SK-N-SH treated with all-trans-retinoic acid at 6 μM for 48 hours (cell line): Measurements from ENCODE around the gene SLC6A4.

ENCODE experiments used
- ATAC-seq: fragments of 200-7000 bp; cut with Tn5 transposase; 3 replicates; pipeline ENCODE4 v1.9.1; 2020; ENCODE audit warnings: mild to moderate bottlenecking, moderate library complexity
- CSDC2 ChIP-seq: fragments of 250-450 bp; sonication (Bioruptor Pico); IDR thresholded peaks from 2 replicates; pipeline ENCODE4 v1.5.0; 2020; ENCODE audit warnings: mild to moderate bottlenecking, moderate library complexity
- ESRRG ChIP-seq: fragments of 250-450 bp; sonication (Bioruptor Pico); IDR thresholded peaks from 2 replicates; pipeline ENCODE4 v1.6.1; 2021; ENCODE audit warnings: mild to moderate bottlenecking
- GLIS3 ChIP-seq: fragments of 250-450 bp; sonication (Bioruptor Pico); IDR thresholded peaks from 2 replicates; pipeline ENCODE4 v1.5.0; 2020; ENCODE audit warnings: mild to moderate bottlenecking, moderate library complexity
- ISL1 ChIP-seq: fragments of 250-450 bp; sonication (Bioruptor Pico); IDR thresholded peaks from 2 replicates; pipeline ENCODE4 v2.1.2; 2022; ENCODE audit warnings: mild to moderate bottlenecking, moderate library complexity
- OSR1 ChIP-seq: fragments of 250-450 bp; sonication (Bioruptor Pico); IDR thresholded peaks from 2 replicates; pipeline ENCODE4 v1.8.0; 2022; ENCODE audit warnings: moderate library complexity, mild to moderate bottlenecking, inconsistent platforms
- PPARA ChIP-seq: fragments of 250-450 bp; sonication (Bioruptor Pico); IDR thresholded peaks from 2 replicates; pipeline ENCODE4 v1.5.0; 2020; ENCODE audit warnings: mild to moderate bottlenecking, borderline replicate concordance
- SNAI2 ChIP-seq: fragments of 250-450 bp; sonication (Bioruptor Pico); IDR thresholded peaks from 2 replicates; pipeline ENCODE4 v1.5.0; 2020; ENCODE audit warnings: mild to moderate bottlenecking, moderate library complexity
- TCF4 ChIP-seq: fragments of 250-450 bp; sonication (Bioruptor Pico); IDR thresholded peaks from 2 replicates; pipeline ENCODE4 v1.8.0; 2021; ENCODE audit warnings: mild to moderate bottlenecking, moderate library complexity, borderline replicate concordance
- TOX ChIP-seq: fragments of 250-450 bp; sonication (Bioruptor Pico); IDR thresholded peaks from 2 replicates; pipeline ENCODE4 v1.8.0; 2021; ENCODE audit warnings: mild to moderate bottlenecking, moderate library complexity, borderline replicate concordance
- ZC3H10 ChIP-seq: fragments of 250-450 bp; sonication (Bioruptor Pico); IDR thresholded peaks from 2 replicates; pipeline ENCODE4 v1.5.1; 2021; ENCODE audit warnings: mild to moderate bottlenecking, moderate library complexity
- ZFP3 ChIP-seq: fragments of 250-450 bp; sonication (Bioruptor Pico); IDR thresholded peaks from 2 replicates; pipeline ENCODE4 v1.5.0; 2020; ENCODE audit warnings: mild to moderate bottlenecking, moderate library complexity
- ZNF565 ChIP-seq: fragments of 450-650 bp; formaldehyde crosslinking; conservative IDR thresholded peaks from 2 replicates; pipeline ENCODE4 v1.5.0; 2020; ENCODE audit warnings: low read depth, mild to moderate bottlenecking, moderate library complexity
- ZNF70 ChIP-seq: fragments of 450-650 bp; formaldehyde crosslinking; IDR thresholded peaks from 2 replicates; pipeline ENCODE4 v1.5.0; 2020; ENCODE audit warnings: mild to moderate bottlenecking, moderate library complexity
- ZNF8 ChIP-seq: fragments of 450-650 bp; formaldehyde crosslinking; IDR thresholded peaks from 2 replicates; pipeline ENCODE4 v1.5.0; 2020; ENCODE audit warnings: mild to moderate bottlenecking, moderate library complexity
- TF ChIP-seq, protein P1 (sequence below): fragments of 250-450 bp; sonication (Bioruptor Pico); IDR thresholded peaks from 2 replicates; pipeline ENCODE4 v1.5.1; 2020; ENCODE audit warnings: low read depth, mild to moderate bottlenecking, moderate library complexity
- TF ChIP-seq, protein P2 (sequence below): fragments of 250-450 bp; sonication (Bioruptor Pico); IDR thresholded peaks from 2 replicates; pipeline ENCODE4 v1.5.0; 2020; ENCODE audit warnings: mild to moderate bottlenecking, moderate library complexity
- TF ChIP-seq, protein P3 (sequence below): fragments of 250-450 bp; sonication (Bioruptor Pico); IDR thresholded peaks from 2 replicates; pipeline ENCODE4 v1.5.1; 2021; ENCODE audit warnings: mild to moderate bottlenecking, moderate library complexity

SLC6A4 gene

DNA sequence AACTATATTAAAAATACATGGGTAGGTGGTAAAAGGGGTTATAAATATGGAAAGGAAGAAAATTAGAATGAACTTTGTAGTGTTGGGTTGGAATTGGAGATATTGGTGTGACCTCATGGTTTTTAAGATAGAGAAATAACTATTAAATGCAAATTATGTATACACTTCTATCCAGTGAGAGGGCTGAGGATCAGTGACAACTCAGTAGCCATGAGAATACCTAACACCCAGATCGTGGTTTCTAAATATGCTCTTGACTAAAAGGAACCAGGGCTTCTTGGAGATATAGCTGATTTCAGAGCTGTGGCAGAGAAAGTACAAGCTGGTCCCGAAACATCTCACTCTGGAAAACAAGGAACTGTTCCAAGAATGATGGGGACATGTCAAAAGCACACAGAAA lies 44.4 kb downstream of the SLC6A4 start (continued):
- TF ChIP-seq, protein P1, sequence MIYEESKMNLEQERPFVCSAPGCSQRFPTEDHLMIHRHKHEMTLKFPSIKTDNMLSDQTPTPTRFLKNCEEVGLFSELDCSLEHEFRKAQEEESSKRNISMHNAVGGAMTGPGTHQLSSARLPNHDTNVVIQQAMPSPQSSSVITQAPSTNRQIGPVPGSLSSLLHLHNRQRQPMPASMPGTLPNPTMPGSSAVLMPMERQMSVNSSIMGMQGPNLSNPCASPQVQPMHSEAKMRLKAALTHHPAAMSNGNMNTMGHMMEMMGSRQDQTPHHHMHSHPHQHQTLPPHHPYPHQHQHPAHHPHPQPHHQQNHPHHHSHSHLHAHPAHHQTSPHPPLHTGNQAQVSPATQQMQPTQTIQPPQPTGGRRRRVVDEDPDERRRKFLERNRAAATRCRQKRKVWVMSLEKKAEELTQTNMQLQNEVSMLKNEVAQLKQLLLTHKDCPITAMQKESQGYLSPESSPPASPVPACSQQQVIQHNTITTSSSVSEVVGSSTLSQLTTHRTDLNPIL (CRISPR knock-in tag): no peak

DNA sequence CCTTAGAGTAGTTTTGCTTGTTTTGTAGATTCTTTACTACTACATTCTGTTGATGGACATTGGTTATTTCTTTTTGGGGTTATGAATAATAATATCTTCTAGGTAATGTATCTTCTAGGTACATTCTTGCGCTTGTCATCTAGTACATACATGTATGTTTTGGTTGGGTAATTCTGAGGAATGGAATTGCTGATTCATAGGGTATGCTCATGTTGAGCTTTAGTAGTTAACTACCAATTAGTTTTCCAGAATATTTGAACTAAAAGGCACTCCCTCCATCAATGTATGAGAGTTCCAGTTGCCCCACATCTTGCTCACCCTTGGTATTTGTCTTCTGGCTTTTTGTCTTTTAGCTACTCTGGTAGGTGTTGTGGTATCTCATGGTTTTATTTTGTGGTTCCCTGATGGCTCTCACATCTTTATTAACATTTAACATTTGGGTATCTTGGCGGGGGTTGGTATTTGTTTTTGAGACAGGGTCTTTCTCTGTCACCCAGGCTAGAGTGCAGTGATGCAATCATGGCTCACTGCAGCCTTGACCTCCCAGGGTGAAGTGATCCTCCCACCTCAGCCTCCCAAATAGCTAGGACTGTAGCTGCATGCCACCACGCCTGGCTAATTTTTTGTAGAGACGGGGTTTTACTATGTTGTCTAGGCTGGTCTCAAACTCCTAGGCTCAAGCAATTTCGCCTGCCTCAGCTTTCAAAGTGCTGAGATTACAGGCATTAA lies 47.1 kb downstream of the SLC6A4 start:
- ATAC-seq: no peak
- TF ChIP-seq, protein P2, sequence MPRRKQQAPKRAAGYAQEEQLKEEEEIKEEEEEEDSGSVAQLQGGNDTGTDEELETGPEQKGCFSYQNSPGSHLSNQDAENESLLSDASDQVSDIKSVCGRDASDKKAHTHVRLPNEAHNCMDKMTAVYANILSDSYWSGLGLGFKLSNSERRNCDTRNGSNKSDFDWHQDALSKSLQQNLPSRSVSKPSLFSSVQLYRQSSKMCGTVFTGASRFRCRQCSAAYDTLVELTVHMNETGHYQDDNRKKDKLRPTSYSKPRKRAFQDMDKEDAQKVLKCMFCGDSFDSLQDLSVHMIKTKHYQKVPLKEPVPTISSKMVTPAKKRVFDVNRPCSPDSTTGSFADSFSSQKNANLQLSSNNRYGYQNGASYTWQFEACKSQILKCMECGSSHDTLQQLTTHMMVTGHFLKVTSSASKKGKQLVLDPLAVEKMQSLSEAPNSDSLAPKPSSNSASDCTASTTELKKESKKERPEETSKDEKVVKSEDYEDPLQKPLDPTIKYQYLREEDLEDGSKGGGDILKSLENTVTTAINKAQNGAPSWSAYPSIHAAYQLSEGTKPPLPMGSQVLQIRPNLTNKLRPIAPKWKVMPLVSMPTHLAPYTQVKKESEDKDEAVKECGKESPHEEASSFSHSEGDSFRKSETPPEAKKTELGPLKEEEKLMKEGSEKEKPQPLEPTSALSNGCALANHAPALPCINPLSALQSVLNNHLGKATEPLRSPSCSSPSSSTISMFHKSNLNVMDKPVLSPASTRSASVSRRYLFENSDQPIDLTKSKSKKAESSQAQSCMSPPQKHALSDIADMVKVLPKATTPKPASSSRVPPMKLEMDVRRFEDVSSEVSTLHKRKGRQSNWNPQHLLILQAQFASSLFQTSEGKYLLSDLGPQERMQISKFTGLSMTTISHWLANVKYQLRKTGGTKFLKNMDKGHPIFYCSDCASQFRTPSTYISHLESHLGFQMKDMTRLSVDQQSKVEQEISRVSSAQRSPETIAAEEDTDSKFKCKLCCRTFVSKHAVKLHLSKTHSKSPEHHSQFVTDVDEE (CRISPR knock-in tag): no peak
- no peak for TF ChIP-seq GLIS3
- TF ChIP-seq ISL1: no peak
- TF ChIP-seq, protein P1 (CRISPR knock-in tag): no peak
- TF ChIP-seq CSDC2 (CRISPR knock-in tag): no peak
- TF ChIP-seq TCF4 (CRISPR knock-in tag): no peak
- TF ChIP-seq TOX: no peak

DNA sequence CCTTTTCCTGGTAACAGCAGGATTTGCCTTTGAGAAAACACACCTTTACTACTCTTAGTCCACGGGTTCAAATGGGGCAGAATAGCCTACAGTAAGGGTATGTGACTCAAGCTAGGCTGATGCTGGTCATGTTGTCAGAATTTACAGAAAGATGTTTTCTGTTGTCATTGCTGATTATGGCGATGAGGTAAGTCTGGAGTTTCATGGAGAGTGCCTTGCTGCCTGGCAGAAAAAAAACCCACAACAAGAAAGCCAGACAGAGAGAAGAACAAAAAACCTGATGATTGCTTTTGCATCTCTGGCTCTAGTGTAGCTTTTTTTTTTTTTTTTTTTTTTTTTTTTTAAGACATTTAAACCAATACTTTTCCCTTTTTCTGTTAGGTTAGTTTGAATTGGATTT lies 47.9 kb downstream of the SLC6A4 start:
- TF ChIP-seq ZC3H10 (CRISPR knock-in tag): no peak
- TF ChIP-seq ISL1: no peak
- no peak for TF ChIP-seq ZNF70 (CRISPR knock-in tag)
- no peak for TF ChIP-seq OSR1 (CRISPR knock-in tag)
- TF ChIP-seq TOX: no peak
- TF ChIP-seq GLIS3: no peak
- TF ChIP-seq, protein P2 (CRISPR knock-in tag): no peak
- TF ChIP-seq SNAI2 (CRISPR knock-in tag): no peak
- ATAC-seq: no peak

DNA sequence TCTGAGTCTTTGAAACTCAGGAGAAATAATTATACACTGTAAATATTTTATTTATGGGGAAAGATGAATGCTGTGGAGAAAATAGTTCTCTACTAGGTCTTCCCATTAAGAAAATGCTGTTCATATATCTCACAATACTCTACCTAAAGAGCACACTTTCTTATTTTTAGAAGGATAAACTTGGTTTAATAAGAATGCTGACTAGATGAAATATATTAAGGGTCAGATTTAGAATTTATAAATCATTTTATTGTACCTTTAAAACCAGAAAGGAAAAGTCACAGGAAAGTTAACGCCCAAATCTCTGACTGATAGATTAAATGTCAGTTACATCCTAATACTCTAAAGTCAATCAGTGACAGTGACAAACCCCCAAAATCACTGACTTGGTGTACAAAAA lies 48.7 kb downstream of the SLC6A4 start:
- no peak for ATAC-seq
- TF ChIP-seq OSR1 (CRISPR knock-in tag) (no peak), GLIS3 (no peak), PPARA (CRISPR knock-in tag) (no peak), TCF4 (CRISPR knock-in tag) (no peak), ZNF8 (no peak), ZFP3 (no peak), ESRRG (no peak), ZNF565 (CRISPR knock-in tag) (no peak), SNAI2 (CRISPR knock-in tag) (no peak)
- TF ChIP-seq, protein P2 (CRISPR knock-in tag): no peak
- TF ChIP-seq, protein P3, sequence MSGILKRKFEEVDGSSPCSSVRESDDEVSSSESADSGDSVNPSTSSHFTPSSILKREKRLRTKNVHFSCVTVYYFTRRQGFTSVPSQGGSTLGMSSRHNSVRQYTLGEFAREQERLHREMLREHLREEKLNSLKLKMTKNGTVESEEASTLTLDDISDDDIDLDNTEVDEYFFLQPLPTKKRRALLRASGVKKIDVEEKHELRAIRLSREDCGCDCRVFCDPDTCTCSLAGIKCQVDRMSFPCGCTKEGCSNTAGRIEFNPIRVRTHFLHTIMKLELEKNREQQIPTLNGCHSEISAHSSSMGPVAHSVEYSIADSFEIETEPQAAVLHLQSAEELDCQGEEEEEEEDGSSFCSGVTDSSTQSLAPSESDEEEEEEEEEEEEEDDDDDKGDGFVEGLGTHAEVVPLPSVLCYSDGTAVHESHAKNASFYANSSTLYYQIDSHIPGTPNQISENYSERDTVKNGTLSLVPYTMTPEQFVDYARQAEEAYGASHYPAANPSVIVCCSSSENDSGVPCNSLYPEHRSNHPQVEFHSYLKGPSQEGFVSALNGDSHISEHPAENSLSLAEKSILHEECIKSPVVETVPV: no peak
